ENCODE measurements around the gene PRDM2.

- TF ChIP-seq CTCF (conservative IDR thresholded peaks at IDR 0.05) (no peak), ZFX (IDR thresholded peaks at IDR 0.05) (no peak)
Observed at GRCh38 chr1:13786541-13786940, 86.6 kb downstream of the PRDM2 start.

Measured in C4-2B (cell line).